Activated naive CD4-positive, alpha-beta T cell (primary cell): ENCODE results near the gene RNPS1.

ENCODE experiments used
- DNase-seq, 4 experiments: peaks; one replicate each; lab custom pipeline; 2025; lab: John Stamatoyannopoulos, UW

Gene RNPS1

DNA sequence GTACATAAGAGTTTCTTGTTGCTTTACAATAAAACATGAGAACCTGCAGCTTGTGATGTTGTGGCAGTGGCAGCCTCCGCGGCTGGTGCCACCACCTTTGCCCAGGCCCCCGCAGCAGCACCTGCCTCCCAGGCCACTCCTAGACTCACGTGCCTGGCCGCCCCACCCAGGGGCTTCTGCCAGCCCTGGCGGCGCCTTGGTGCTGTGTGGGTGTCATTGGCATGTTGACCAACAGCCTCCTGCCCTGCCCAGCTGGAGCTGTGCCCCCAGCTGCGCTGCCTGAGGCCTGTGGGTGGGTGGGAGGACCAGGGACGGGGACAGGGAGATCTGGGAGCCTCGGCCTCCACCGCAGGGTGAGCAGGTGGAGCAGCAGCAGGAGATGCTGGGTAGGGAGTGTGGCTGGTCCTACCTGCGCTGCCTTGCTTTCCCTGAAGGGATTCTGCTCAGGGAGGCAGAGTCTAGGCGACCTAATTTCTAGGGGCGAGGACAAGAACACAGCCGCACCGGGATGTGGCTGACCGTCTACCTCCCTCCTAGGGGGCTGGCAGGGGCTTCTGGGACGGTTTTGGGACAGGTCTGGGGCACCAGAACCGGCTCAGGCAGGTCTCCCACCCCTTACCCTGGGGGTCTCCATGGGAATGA, 32.1 kb downstream of the RNPS1 start:
- no peak for DNase-seq

DNA sequence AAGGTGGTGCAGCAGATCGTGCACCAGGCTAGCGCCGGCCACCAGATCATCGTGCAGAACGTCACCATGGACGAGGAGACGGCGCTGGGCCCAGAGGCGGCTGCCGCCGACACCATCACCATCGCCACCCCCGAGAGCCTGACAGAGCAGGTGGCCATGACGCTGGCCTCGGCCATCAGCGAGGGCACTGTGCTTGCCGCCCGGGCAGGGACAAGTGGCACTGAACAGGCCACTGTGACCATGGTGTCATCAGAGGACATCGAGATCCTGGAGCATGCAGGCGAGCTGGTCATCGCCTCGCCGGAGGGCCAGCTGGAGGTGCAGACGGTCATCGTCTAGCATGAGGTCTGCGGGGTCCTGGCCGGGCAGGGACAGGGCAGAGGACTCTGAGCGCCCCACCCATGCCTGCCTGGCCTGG, 32.7 kb downstream of the RNPS1 start:
- no peak for DNase-seq

DNA sequence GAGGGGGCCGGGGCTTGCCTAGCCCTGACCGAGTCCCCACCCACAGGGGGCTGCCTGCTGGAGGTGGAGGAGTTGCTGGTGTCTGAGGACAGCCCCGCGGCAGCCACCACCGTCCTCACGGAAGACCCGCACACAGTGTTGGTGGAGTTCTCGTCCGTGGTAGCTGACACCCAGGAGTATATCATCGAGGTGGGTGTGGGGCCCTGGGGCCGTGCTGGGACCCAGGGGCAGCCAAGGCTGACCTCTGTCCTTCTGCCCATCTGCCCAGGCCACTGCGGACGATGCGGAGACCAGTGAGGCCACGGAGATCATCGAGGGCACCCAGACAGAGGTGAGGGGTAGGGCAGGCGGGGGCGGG, 33.1 kb downstream of the RNPS1 start:
- DNase-seq = no peak

DNA sequence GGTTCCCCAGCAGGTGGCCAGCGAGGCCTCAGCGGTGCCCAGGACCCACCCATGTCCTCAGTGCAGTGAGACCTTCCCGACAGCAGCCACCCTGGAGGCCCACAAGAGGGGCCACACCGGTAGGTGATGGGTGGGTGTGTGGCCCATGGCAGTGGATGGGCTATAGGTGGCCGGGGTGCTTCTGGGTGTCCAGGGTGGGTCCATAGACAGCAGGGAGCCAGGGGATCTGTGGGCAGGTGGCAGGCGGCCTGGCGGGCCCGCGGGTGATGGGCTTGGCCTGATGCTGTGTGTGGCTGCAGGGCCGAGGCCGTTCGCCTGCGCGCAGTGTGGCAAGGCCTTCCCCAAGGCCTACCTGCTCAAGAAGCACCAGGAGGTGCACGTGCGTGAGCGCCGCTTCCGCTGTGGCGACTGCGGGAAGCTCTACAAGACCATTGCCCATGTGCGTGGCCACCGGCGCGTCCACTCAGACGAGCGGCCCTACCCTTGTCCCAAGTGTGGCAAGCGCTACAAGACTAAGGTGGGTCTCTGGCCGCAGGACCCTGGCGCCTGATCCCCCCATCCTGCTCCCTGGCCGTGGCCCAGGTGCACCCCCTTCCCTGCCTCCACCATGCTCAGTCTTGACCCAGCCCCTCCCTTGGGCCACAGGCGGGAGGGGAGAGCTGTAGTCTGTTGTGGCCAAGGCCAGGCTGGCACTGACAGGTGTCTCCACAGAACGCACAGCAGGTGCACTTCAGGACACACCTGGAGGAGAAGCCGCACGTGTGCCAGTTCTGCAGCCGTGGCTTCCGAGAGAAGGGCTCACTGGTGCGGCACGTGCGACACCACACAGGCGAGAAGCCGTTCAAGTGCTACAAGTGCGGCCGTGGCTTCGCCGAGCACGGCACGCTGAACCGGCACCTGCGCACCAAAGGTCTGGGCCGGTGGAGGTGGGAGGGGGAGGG, 33.8 kb downstream of the RNPS1 start:
- DNase-seq = no peak

DNA sequence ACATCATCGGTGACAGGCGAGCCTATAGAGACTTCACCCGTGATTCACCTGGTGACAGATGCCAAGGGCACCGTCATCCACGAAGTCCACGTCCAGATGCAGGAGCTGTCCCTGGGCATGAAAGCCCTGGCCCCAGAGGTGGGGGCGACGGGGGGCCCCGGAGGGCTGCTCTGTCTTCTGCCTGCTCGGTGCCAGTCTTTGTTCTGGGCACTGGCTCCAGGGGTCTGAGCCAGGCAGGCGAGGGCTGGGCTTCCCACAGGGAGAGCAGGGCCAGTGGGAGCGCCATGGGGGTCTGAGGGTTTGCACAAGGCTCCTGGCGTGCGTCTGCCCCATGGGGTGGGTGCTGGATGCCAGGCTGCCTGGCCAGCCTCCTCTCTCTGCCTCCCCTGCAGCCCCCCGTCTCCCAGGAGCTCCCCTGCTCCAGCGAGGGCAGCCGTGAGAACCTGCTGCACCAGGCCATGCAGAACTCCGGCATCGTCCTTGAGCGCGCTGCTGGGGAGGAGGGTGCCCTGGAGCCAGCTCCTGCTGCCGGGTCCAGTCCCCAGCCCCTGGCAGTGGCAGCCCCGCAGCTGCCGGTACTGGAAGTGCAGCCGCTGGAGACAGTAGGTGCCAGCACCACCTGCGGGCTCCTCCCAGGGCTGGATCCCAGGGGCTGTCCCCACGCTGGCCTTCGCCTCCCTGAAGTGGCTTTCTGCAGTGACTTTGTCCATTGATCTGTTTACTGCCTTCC, 34.7 kb downstream of the RNPS1 start:
- no peak for DNase-seq

DNA sequence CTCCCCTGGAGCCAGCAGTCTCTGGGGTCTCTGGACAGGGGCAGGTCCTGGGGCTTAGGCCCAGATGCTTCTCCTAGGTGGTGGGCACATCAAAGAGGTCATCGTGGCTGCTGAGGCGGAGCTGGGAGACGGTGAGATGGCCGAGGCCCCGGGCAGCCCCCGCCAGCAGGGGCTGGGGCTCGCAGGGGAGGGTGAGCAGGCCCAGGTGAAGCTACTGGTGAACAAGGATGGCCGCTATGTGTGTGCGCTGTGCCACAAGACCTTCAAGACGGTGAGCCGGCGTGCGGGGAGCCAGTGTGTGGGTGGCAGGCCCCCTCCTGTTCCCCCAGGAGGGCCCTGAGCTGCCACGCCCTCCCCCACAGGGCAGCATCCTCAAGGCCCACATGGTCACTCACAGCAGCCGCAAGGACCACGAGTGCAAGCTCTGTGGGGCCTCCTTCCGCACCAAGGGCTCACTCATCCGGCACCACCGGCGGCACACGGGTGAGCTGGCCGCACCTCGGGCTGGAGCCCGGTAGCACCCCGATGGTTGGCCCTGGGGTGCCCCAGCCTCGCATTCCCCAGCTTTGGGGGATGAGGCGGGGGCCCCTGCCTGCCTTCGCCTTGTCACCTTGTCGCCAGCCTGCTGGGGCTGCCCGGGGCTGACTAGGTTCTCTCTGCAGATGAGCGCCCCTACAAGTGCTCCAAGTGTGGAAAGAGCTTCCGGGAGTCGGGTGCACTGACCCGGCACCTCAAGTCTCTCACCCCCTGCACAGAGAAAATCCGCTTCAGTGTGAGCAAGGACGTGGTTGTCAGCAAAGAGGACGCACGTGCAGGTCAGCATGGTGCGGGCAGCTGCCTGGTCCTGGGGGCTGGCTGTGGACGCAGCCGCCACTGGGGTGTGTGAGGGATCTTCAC, 35.6 kb downstream of the RNPS1 start:
- no peak for DNase-seq

DNA sequence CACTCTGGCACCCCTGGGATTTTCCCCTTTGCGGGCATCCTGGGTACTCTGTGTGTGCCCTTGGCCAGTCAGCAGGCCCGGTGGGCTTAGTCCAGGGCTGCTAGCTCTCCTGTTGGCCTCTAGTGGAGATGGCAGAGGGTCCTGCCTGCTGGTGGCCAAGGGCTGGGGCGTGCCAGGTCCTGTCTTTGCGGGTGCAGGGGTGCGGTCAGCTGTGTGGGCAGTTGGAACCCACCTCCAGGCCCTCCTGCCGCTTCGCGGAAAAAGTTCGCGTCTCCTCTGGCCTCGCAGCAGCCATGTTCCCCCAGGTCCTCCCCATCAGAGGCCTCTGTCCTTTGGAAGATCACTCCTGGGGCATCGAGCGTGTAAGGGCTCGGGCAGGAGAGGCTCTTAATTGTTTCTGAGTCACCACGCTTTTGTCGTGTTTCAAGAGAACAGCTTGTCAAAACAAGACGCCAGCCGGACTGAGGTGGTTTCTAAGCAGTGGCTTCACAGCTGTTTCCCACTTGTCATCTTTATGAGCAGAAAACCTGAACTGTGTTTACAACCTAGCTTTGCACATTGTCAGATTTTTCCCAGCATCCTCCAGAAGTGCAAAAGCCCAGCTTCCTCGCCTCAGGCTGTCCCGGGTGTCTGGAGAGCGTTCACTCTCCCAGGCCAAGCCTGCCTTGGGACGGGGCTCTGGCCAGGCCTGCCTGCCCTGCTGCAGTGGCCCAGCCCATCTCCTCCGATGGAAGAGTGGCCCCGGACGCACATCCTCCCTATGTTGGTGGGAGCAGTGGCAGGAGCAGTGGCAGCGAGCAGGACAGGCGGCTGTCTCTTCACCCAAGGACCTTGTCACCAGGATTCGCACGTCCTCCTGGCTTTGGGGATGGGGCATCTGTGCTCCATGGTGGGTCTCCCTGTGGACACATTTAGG, 36.7 kb downstream of the RNPS1 start:
- no peak for DNase-seq

DNA sequence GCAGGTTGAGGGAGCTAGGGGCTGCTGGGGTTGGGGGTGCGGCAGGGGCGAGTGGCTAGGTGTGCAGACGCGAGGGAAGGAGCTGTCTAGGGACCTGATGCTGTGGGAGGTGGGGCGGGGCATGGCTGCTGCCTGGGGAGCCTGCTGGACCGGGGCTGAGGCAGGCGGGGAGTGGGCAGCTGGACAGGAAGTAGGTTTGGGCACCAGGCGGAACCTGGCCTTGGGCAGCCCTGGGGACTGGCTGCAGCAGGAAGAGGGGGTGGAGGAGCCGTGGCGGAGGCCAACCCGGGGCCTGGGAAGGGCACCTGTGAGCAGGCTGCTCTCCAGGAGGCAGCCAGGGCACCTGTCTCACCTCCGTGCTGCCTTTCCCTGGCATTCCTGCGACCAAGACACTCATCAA, 37.5 kb downstream of the RNPS1 start:
- DNase-seq = no peak

DNA sequence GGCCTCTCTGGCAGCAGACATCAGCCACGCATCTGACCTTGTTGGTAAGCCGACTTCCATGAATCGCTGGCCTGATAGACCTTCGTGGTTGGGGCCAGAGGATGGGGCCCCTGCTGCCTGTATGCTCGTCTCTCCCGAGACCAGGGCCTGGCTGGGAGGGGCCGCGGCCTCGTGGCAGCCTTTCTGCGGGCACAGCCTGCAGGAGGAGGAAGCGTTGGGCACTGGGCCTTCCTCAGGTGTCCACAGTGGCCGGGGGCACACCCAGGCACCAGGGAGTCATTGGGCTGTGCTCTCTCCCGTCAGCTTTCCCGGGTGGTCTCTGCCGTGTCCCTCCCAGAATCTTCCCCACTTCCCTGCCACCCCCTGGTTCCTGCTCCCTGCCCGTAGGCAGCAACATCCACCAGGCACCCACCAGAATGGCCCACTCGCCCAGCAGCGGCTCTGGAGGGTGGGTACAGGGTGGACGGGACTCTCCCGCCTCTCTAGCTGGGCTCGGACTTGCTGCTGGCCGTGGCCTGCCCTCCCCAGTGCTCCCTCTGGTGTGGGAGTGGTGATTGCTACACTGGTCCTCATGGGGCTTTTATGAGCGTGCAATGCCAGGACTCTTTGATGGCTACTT, 38.2 kb downstream of the RNPS1 start:
- no peak for DNase-seq

DNA sequence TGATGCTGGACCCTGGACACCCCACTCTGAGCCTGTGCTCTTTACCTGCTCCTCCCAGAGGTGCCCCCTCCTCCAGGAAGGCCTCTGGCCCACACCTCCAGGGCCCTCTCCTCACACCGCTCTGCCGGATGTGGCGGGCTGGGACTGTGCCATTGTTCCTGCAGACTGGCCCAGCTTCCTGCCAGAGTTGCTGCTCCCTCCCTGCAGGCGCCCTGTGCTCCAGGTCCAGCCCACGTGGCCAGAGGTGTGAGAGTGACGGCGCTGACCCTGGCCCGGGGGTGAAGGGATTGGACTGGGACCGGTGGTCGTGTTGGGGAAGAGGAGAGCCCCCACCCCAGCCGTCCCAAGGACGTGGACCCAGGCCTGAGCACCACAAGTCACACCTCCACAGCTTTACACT, 38.8 kb downstream of the RNPS1 start:
- DNase-seq = no peak

DNA sequence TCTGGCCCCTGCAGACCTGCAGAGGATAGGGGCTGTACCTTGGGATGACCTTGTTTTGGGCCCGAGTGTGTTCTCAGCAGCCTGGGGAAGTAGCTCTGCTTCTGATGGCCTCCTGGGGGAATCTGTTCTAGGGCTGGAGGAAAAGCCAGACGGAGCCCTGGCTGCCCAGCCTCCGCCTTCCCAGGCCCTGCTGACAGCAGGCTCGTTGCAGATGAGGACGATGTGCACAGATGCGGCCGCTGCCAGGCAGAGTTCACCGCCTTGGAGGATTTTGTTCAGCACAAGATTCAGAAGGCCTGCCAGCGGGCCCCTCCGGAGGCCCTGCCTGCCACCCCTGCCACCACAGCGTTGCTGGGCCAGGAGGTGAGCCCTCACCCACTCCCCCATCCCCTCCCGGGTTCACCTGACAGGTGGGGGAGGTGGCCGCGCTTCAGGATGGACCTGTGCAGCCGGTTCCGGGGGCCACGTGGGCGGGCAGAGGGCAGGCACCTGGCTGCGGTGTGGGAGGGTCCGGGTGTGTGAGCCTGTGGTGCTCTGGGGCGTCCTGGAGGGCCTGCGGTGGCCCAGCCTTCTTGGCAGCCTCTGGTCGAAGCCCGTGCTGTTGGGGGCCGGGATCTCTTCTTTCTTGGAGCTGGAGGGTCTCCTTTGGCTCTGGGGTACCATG, 39.6 kb downstream of the RNPS1 start:
- no peak for DNase-seq

DNA sequence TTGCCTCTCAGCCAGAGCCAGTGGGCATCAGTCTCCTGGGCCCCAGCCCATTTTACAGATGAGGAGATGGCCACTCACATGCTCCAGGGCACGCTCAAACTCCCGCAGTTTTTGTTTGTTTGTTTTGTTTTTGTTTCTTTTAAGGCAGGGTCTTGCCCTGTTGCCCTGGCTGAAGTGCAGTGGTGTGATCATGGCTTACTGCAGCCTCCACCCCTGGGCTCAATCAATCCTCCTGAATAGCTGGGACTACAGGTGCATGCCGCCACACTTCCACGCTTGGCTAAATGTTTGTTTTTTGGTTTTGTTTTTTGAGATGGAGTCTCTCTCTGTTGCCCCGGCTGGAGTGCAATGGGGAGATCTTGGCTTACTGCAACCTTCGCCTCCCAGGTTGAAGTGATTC, 41.0 kb downstream of the RNPS1 start:
- DNase-seq = no peak

DNA sequence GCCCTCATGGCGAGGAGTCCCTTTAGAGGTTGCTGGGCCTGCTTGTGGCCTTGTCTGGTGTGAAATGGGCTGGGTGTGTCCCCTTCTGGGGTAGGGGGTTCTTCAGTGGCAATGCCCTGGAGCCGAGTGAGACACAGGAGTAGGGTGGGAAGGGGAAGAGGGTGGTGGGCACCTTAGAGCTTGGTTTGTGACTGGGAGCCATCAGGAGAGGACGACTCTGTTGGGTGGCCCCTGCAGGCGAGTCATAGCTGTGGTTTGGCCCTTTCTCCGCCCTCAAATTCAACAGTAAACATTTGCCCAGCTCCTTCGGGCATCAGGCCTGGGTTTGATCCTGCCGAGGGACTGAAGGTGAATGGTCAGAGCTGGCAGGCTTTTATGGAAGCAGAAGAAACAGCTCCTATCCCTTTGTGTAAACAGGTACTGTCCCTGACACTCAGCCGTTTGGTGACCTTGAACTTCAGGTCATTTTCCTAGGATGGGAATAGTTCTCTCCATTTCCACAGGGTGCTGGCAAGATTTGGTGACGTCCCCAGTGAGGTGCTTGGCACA, 41.6 kb downstream of the RNPS1 start:
- no peak for DNase-seq

DNA sequence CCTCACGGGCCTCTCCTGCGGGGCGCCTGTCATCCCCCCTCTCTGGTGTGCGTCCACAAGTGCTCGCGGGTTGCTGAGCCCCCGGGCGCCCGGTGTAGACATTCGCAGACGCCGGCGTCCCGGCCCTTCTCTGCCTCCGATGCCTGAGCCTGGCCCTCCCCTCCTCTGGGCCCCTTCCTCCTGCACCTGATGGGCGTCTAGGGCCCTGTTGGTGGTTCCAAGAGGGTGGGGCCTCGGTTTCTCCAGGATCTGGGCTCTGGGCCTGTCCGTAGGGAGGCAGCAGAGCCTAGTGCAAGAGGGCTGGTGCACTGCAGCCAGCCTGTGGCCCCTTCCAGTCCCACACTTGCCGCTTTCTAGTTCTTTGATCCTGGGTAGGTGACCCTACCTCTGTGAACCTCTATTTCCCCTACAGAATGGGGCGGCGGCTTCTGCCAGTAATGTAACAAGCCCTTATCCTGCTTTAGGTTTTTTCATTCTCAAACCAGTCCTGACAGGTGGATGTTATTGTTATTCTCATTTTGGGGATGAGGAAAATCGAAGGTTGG, 43.9 kb downstream of the RNPS1 start:
- peak in 1 of 4 experiments; percentile 28 for DNase-seq

DNA sequence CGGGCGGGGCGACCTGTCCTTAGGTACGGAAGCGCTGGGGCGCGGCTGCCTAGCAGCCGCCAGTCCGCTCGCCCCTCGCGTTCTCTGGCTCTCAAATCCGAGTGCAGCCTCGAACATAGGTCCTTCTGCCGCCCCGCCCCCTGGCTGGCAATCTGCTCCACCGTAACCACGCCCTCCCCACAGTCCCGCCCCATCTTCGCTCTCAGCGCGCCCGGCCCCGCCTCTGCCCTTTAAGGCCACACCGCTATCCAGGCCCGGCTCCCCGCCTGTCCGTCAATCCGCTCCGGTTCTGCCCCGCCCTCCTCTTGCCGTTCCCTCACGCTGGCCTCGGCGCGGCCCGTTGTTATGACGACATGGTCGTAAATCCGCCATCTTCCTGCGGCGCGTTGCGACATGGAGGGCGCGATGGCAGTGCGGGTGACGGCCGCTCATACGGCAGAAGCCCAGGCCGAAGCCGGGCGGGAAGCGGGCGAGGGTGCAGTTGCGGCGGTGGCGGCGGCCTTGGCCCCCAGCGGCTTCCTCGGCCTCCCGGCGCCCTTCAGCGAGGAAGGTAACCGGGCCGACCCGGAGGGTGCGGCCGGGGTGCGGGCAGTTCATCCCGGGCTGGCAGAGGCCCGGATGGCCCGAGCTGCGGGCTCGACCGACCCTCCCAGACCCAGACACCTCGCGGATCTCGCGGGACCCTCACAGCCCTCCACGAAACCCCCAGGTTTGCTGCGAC, 44.5 kb downstream of the RNPS1 start, which contains the start of gene E4F1:
Gene E4F1, plus strand, starts transcription at position 371 of the 721 bp plus-strand sequence. Its CDS starts 23 bp downstream, at position 394.
- peak; percentile 96 to 98 (median 98) for DNase-seq

DNA sequence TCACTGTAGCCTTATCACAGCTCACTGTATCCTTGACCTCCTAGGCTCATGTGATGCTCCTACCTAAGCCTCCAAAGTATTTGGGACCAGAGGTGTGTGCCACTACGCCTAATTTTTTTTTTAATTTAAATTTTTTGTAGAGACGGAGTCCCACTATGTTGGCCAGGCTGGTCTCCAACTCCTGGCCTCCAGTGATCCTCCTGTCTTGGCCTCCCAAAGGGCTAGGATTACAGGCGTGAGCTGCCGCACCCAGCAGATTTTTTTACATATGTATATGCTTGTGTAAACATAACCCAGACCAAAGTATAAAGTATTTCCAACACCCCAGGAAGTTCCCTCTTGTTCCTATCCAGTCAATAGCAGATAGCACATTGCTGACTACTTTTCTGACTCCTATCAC, 51.6 kb downstream of the RNPS1 start:
- no peak for DNase-seq

DNA sequence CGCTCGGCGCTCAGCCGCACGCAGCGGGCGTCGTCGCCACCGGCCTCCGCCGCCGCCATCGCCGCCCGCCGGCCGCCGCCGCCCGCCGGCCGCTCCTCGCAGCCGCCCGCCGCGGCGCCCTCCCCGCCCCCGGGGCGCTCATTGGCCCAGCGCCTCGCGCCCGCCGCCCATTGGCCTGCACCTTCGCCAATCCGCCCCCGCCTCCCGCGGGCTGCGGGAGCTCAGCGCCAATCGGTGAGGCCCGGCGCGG, 53.3 kb downstream of the RNPS1 start, which contains the start of gene PGP:
Gene PGP, minus strand, starts transcription at position 122 of the 250 bp plus-strand sequence. Its CDS starts 63 bp downstream, at position 59.
- DNase-seq = no peak
